ENCODE data around the gene PLEKHA6. TPM values are rescaled to one million over a fixed set of nuclear protein-coding genes. Genes with fewer than 3 reads are reported as not detected.

Gene PLEKHA6
- total RNA-seq, 2 donors from 2014 or later = 14.1 to 19.8 TPM

GRCh38 chr1:204384636-204385352 lies 25.1 kb upstream of the PLEKHA6 start:
- intact Hi-C loops (cut with DNase I) = no loop called here
- ATAC-seq (peak; percentile 83 to 89), DNase-seq (peak; percentile 69)

- DNase-seq (no peak), ATAC-seq (no peak)
- intact Hi-C loops (cut with DNase I) = no loop called here
These were observed 23.6 kb upstream of the PLEKHA6 start for GRCh38 chr1:204383163-204383904.

- intact Hi-C loops (cut with DNase I) = no loop called here
- ATAC-seq (no peak), DNase-seq (no peak)
These were observed 23.0 kb upstream of the PLEKHA6 start for GRCh38 chr1:204382714-204383083.

- DNase-seq (no peak), ATAC-seq (no peak)
- intact Hi-C loops (cut with DNase I) = no loop called here
These were observed 20.6 kb upstream of the PLEKHA6 start for GRCh38 chr1:204380293-204380831.

GRCh38 chr1:204377800-204378668 lies 18.3 kb upstream of the PLEKHA6 start:
- DNase-seq (peak; percentile 39), ATAC-seq (peak; percentile 67 to 78)
- intact Hi-C loops (cut with DNase I) = no loop called here

GRCh38 chr1:204376919-204377799 lies 17.4 kb upstream of the PLEKHA6 start:
- ATAC-seq (peak; percentile 61 to 77), DNase-seq (no peak)
- intact Hi-C loops (cut with DNase I) = no loop called here

- intact Hi-C loops (cut with DNase I) = no loop called here
- no peak for ATAC-seq
- no peak for DNase-seq
These were observed 16.7 kb upstream of the PLEKHA6 start for GRCh38 chr1:204376465-204376864.

- intact Hi-C loops (cut with DNase I) = no loop called here
- no peak for DNase-seq
- ATAC-seq = no peak
These were observed 14.2 kb upstream of the PLEKHA6 start for GRCh38 chr1:204373911-204374310.

- intact Hi-C loops (cut with DNase I) = no loop called here
- ATAC-seq (no peak), DNase-seq (no peak)
These were observed 10.4 kb upstream of the PLEKHA6 start for GRCh38 chr1:204370176-204370575.

- DNase-seq = no peak
- no peak for ATAC-seq
- intact Hi-C loops (cut with DNase I) = loop anchor here in 1 of 2 donors (10.0 kb wide), 2 partner anchors 114 to 504 kb away; partner anchors contain the start of gene SNRPE
These were observed 9.4 kb upstream of the PLEKHA6 start for GRCh38 chr1:204368996-204369726.

- ATAC-seq (no peak), DNase-seq (no peak)
- intact Hi-C loops (cut with DNase I) = loop anchor here in 1 of 2 donors (10.0 kb wide), 2 partner anchors 113 to 503 kb away; partner anchors contain the start of gene SNRPE
These were observed 8.2 kb upstream of the PLEKHA6 start for GRCh38 chr1:204367956-204368355.

GRCh38 chr1:204367193-204367858 lies 7.6 kb upstream of the PLEKHA6 start:
- no peak for DNase-seq
- ATAC-seq = no peak
- intact Hi-C loops (cut with DNase I) = loop anchor here in 1 of 2 donors (10.0 kb wide), 2 partner anchors 113 to 503 kb away; partner anchors contain the start of gene SNRPE

GRCh38 chr1:204366759-204367158 lies 7.0 kb upstream of the PLEKHA6 start:
- DNase-seq (no peak), ATAC-seq (no peak)
- intact Hi-C loops (cut with DNase I) = loop anchor here in 1 of 2 donors (10.0 kb wide), 2 partner anchors 112 to 502 kb away; partner anchors contain the start of gene SNRPE

- DNase-seq (peak; percentile 74), ATAC-seq (peak; percentile 73 to 76)
- intact Hi-C loops (cut with DNase I) = loop anchor here (2.0 to 10.0 kb wide), 6 partner anchors 106 to 499 kb away; partner anchors contain the start of genes GOLT1A (in 2 of the 2) and SNRPE (in 1 of the 2)
These were observed 3.8 kb upstream of the PLEKHA6 start for GRCh38 chr1:204363335-204364114.

- ATAC-seq (peak in 1 of 2 donors; percentile 2), DNase-seq (no peak)
- intact Hi-C loops (cut with DNase I) = loop anchor here (2.0 to 10.0 kb wide), 6 partner anchors 106 to 498 kb away; partner anchors contain the start of genes GOLT1A (in 2 of the 2) and SNRPE (in 1 of the 2)
These were observed 3.2 kb upstream of the PLEKHA6 start for GRCh38 chr1:204362984-204363334.

- ATAC-seq (no peak), DNase-seq (no peak)
- intact Hi-C loops (cut with DNase I) = loop anchor here (2.0 to 10.0 kb wide), 6 partner anchors 104 to 497 kb away; partner anchors contain the start of genes GOLT1A (in 2 of the 2) and SNRPE (in 1 of the 2)
These were observed 2.1 kb upstream of the PLEKHA6 start for GRCh38 chr1:204361781-204362180.

All from left cardiac atrium (tissue), 4 donors.